ENCODE results near the gene SLC25A23. TPM values are rescaled to one million over a fixed set of nuclear protein-coding genes. Genes with fewer than 3 reads are reported as not detected.

Gene SLC25A23
- total RNA-seq, 1 experiment from 2014 or later = 89.5 TPM

- no peak for DNase-seq (ENCODE audit: low read depth, low spot score)
- ChIA-PET CTCF (no interaction called here), POLR2A (no interaction called here), RAD21 (ENCODE audit: low non-redundant PET in 1 of 2, low total read pairs in 2 of 2, uncharacterized antibody in 2 of 2, unreplicated experiment in 2 of 2) (no interaction called here)
- Histone ChIP-seq H4K20me1 (ENCODE audit: insufficient read depth) (no peaks in the 10 kb centered on the region), H3K79me2 (ENCODE audit: insufficient read depth, low read length) (no peaks in the 10 kb centered on the region), H3K4me1 (ENCODE audit: control insufficient read depth in 1 of 2, insufficient read depth in 2 of 2, low read length in 2 of 2) (peaks cover 8 to 27% of the 10 kb centered on the region in 2 experiments), H3K27ac (ENCODE audit: low read depth, low read length) (no peak overlapping the region), H3K27me3 (ENCODE audit: insufficient read depth, low read length) (no peaks in the 10 kb centered on the region), H3K4me3 (replicated peaks in 1 of 2; ENCODE audit: low read depth in 1 of 2, low read length in 2 of 2) (no peak overlapping the region), H3K36me3 (ENCODE audit: control insufficient read depth in 1 of 2, insufficient read depth in 2 of 2, low read length in 2 of 2) (no peaks in the 10 kb centered on the region), H3K9me3 (ENCODE audit: control insufficient read depth in 1 of 2, insufficient read depth in 1 of 2, low read depth in 1 of 2, low read length in 2 of 2) (no peaks in the 10 kb centered on the region), H3K4me2 (ENCODE audit: low read length) (no peak overlapping the region), H2AFZ (ENCODE audit: low read depth, low read length, poor library complexity, severe bottlenecking) (no peak overlapping the region), H3K9me2 (ENCODE audit: insufficient read depth) (no peaks in the 10 kb centered on the region), H3K9ac (ENCODE audit: low read length) (no peak overlapping the region)
- no peak for ATAC-seq
- no TSS peak for BruUV-seq (replicated peaks)
- TF ChIP-seq FOSL1 (IDR thresholded peaks at IDR 0.05; ENCODE audit: low read depth) (no peak), EGR1 (IDR thresholded peaks at IDR 0.05; ENCODE audit: low read depth) (no peak), ELF1 (IDR thresholded peaks at IDR 0.05; ENCODE audit: borderline replicate concordance, low read depth) (no peak), ZFX (IDR thresholded peaks at IDR 0.05) (no peak)
- intact Hi-C loops (cut with micrococcal nuclease) = no loop called here
Measured at GRCh38 chr19:6473647-6474046, 14.1 kb upstream of the SLC25A23 start.

- no peaks in the 10 kb centered on the region for H3K9me3 ChIP-seq (ENCODE audit: control insufficient read depth in 1 of 2, insufficient read depth in 1 of 2, low read depth in 1 of 2, low read length in 2 of 2)
- peak overlapping the region; percentile 11; the same call in 1 of the 2 replicates for H3K4me2 ChIP-seq (ENCODE audit: low read length)
- BruUV-seq (replicated peaks) = no TSS peak
- RAD21 ChIA-PET (ENCODE audit: low non-redundant PET in 1 of 2, low total read pairs in 2 of 2, uncharacterized antibody in 2 of 2, unreplicated experiment in 2 of 2) = no interaction called here
- no peak for ATAC-seq
- no peaks in the 10 kb centered on the region for H4K20me1 ChIP-seq (ENCODE audit: insufficient read depth)
- no peak overlapping the region for H3K4me3 ChIP-seq (replicated peaks in 1 of 2; ENCODE audit: low read depth in 1 of 2, low read length in 2 of 2)
- no peak overlapping the region for H2AFZ ChIP-seq (ENCODE audit: low read depth, low read length, poor library complexity, severe bottlenecking)
- no peaks in the 10 kb centered on the region for H3K27me3 ChIP-seq (ENCODE audit: insufficient read depth, low read length)
- CTCF ChIA-PET = no interaction called here
- intact Hi-C loops (cut with micrococcal nuclease) = no loop called here
- DNase-seq (ENCODE audit: low read depth, low spot score) = no peak
- H3K9ac ChIP-seq (ENCODE audit: low read length) = no peak overlapping the region
- H3K9me2 ChIP-seq (ENCODE audit: insufficient read depth) = no peaks in the 10 kb centered on the region
- POLR2A ChIA-PET = no interaction called here
- no peaks in the 10 kb centered on the region; a peak in 1 of 4 replicates for H3K36me3 ChIP-seq (ENCODE audit: control insufficient read depth in 1 of 2, insufficient read depth in 2 of 2, low read length in 2 of 2)
- H3K79me2 ChIP-seq (ENCODE audit: insufficient read depth, low read length) = no peaks in the 10 kb centered on the region
- H3K4me1 ChIP-seq (ENCODE audit: control insufficient read depth in 1 of 2, insufficient read depth in 2 of 2, low read length in 2 of 2) = peaks cover 8 to 27% of the 10 kb centered on the region in 2 experiments
- H3K27ac ChIP-seq (ENCODE audit: low read depth, low read length) = peak overlapping the region; percentile 8; the same call in 1 of the 2 replicates
- TF ChIP-seq POLR2AphosphoS5 (IDR thresholded peaks at IDR 0.05; ENCODE audit: low read depth, low read length) (no peak), EZH2phosphoT487 (IDR thresholded peaks at IDR 0.05; ENCODE audit: borderline replicate concordance) (no peak), ELF1 (IDR thresholded peaks at IDR 0.05; ENCODE audit: borderline replicate concordance, low read depth) (no peak), EZH2 (IDR thresholded peaks at IDR 0.05) (no peak), FOSL1 (IDR thresholded peaks at IDR 0.05; ENCODE audit: low read depth) (no peak), RAD21 (IDR thresholded peaks at IDR 0.05; ENCODE audit: low read depth) (no peak), MAX (IDR thresholded peaks at IDR 0.05) (no peak), SRF (IDR thresholded peaks at IDR 0.05; ENCODE audit: low read depth) (no peak), TCF7L2 (IDR thresholded peaks at IDR 0.05; ENCODE audit: borderline replicate concordance, extremely low read depth, insufficient read depth, insufficient read length) (no peak), CTCF (IDR thresholded peaks at IDR 0.05 in 2 of 3, conservative IDR thresholded peaks at IDR 0.05 in 1 of 3; ENCODE audit: borderline replicate concordance in 1 of 3, insufficient read depth in 1 of 3, low read depth in 2 of 3, low read length in 2 of 3) (no peak), POLR2A (IDR thresholded peaks at IDR 0.05; ENCODE audit: borderline replicate concordance, extremely low read depth, insufficient read depth, insufficient read length) (no peak), ATF3 (IDR thresholded peaks at IDR 0.05) (no peak), REST (IDR thresholded peaks at IDR 0.05; ENCODE audit: low read depth) (no peak), CBX3 (IDR thresholded peaks at IDR 0.05; ENCODE audit: low read depth) (no peak), JUND (IDR thresholded peaks at IDR 0.05) (no peak)
Measured at GRCh38 chr19:6472713-6473112, 13.1 kb upstream of the SLC25A23 start.

All from HCT116 (cell line).